RWPE2 (cell line): ENCODE results near the gene POLD2.

Source experiments
- ATAC-seq: fragments of 200-7000 bp; cut with Tn5 transposase; 3 replicates; pipeline ENCODE4 v1.9.1; 2021; ENCODE audit warnings: low read depth
- DNase-seq: peaks from one replicate; pipeline ENCODE4 v3.0.0-alpha.2; 2020; ENCODE audit warnings: low spot score
- H3K27ac ChIP-seq: fragments of 450-650 bp; 2 replicates; pipeline ENCODE4 v1.5.1; 2017; ENCODE audit warnings: mild to moderate bottlenecking; ENCODE audit not compliant: poor library complexity, severe bottlenecking
- H3K27me3 ChIP-seq: fragments of 250-450 bp; sonication (Bioruptor Pico); 2 replicates; pipeline ENCODE4 v1.5.1; 2021; ENCODE audit warnings: mild to moderate bottlenecking, moderate library complexity; ENCODE audit not compliant: insufficient read depth, poor library complexity, severe bottlenecking
- H3K36me3 ChIP-seq: fragments of 250-450 bp; sonication (Bioruptor Pico); 2 replicates; pipeline ENCODE4 v1.5.1; 2020; ENCODE audit warnings: low read depth, mild to moderate bottlenecking, moderate library complexity
- H3K4me1 ChIP-seq: fragments of 250-450 bp; sonication (Bioruptor Pico); 2 replicates; pipeline ENCODE4 v1.5.1; 2021; ENCODE audit warnings: mild to moderate bottlenecking, moderate library complexity; ENCODE audit not compliant: insufficient read depth, poor library complexity, severe bottlenecking
- H3K4me3 ChIP-seq: fragments of 250-450 bp; sonication (Bioruptor Pico); 2 replicates; pipeline ENCODE4 v1.5.1; 2021; ENCODE audit warnings: mild to moderate bottlenecking, moderate library complexity; ENCODE audit not compliant: severe bottlenecking
- H3K9me3 ChIP-seq: fragments of 250-450 bp; sonication (Bioruptor Pico); 2 replicates; pipeline ENCODE4 v1.5.1; 2021; ENCODE audit warnings: mild to moderate bottlenecking, moderate library complexity; ENCODE audit not compliant: severe bottlenecking
- CTCF ChIP-seq: fragments of 450-650 bp; IDR thresholded peaks from one replicate; pipeline ENCODE4 v1.5.1; 2017; ENCODE audit warnings: mild to moderate bottlenecking, moderate library complexity; ENCODE audit not compliant: poor library complexity, severe bottlenecking

The POLD2 gene

GRCh38 chr7:44116087-44116788 lies 7.1 kb downstream of the POLD2 start:
- Histone ChIP-seq H3K9me3 (no peaks in the 10 kb centered on the region), H3K27ac (no peak overlapping the region), H3K36me3 (peaks cover 67% of the 10 kb centered on the region), H3K4me3 (no peak overlapping the region), H3K27me3 (no peaks in the 10 kb centered on the region), H3K4me1 (no peaks in the 10 kb centered on the region)
- no peak for ATAC-seq
- no peak for DNase-seq
- no peak for TF ChIP-seq CTCF

- Histone ChIP-seq H3K27ac (no peak overlapping the region), H3K36me3 (peaks cover 52% of the 10 kb centered on the region), H3K9me3 (no peaks in the 10 kb centered on the region), H3K27me3 (no peaks in the 10 kb centered on the region), H3K4me1 (no peaks in the 10 kb centered on the region), H3K4me3 (no peak overlapping the region)
- DNase-seq (no peak), ATAC-seq (no peak)
- no peak for TF ChIP-seq CTCF
Observed at GRCh38 chr7:44114586-44115310, 8.6 kb downstream of the POLD2 start.

- no peak for DNase-seq
- no peaks in the 10 kb centered on the region for H3K4me1 ChIP-seq
- no peaks in the 10 kb centered on the region for H3K9me3 ChIP-seq
- no peak overlapping the region for H3K27ac ChIP-seq
- no peak overlapping the region for H3K4me3 ChIP-seq
- H3K36me3 ChIP-seq = peaks cover 43% of the 10 kb centered on the region
- no peaks in the 10 kb centered on the region for H3K27me3 ChIP-seq
- no peak for TF ChIP-seq CTCF
- ATAC-seq = no peak; the same call in 2 of the 3 replicates
Observed at GRCh38 chr7:44113764-44114354, 9.5 kb downstream of the POLD2 start.

GRCh38 chr7:44112997-44113763 lies 10.2 kb downstream of the POLD2 start:
- no peaks in the 10 kb centered on the region for H3K9me3 ChIP-seq
- ATAC-seq (no peak), DNase-seq (no peak)
- H3K4me1 ChIP-seq = no peaks in the 10 kb centered on the region
- no peak for TF ChIP-seq CTCF
- peaks cover 36% of the 10 kb centered on the region for H3K36me3 ChIP-seq
- no peaks in the 10 kb centered on the region for H3K27me3 ChIP-seq
- H3K4me3 ChIP-seq = no peak overlapping the region
- no peak overlapping the region for H3K27ac ChIP-seq
